SK-N-DZ (cell line): ENCODE data around the gene ITGA7.

Experiments
- DNase-seq: peaks from one replicate; pipeline ENCODE4 v3.0.0-alpha.2; 2015; ENCODE audit warnings: low spot score

ITGA7 gene

GRCh38 chr12:55685671-55686070 is 22.0 kb downstream of the ITGA7 start:
- no peak for DNase-seq

- no peak for DNase-seq
Observed at GRCh38 chr12:55684761-55685370, 22.8 kb downstream of the ITGA7 start.

- no peak for DNase-seq
Observed at GRCh38 chr12:55683676-55684075, 24.0 kb downstream of the ITGA7 start.

- no peak for DNase-seq
Observed at GRCh38 chr12:55682087-55682796, 25.5 kb downstream of the ITGA7 start.

GRCh38 chr12:55681142-55682077 is 26.3 kb downstream of the ITGA7 start:
- peak; percentile 48 for DNase-seq

GRCh38 chr12:55679691-55680090 is 28.0 kb downstream of the ITGA7 start:
- DNase-seq, result no peak

- DNase-seq, result no peak
Observed at GRCh38 chr12:55676707-55677106, 31.0 kb downstream of the ITGA7 start.

- DNase-seq, result no peak
Observed at GRCh38 chr12:55675666-55676065, 32.0 kb downstream of the ITGA7 start.

GRCh38 chr12:55673638-55674037 is 34.1 kb downstream of the ITGA7 start:
- DNase-seq, result no peak

- DNase-seq, result no peak
Observed at GRCh38 chr12:55671746-55672145, 36.0 kb downstream of the ITGA7 start.

- DNase-seq, result no peak
Observed at GRCh38 chr12:55670276-55670675, 37.4 kb downstream of the ITGA7 start.

GRCh38 chr12:55666508-55666907 is 41.2 kb downstream of the ITGA7 start:
- no peak for DNase-seq

- no peak for DNase-seq
Observed at GRCh38 chr12:55664826-55665225, 42.9 kb downstream of the ITGA7 start.

GRCh38 chr12:55663391-55663790 is 44.3 kb downstream of the ITGA7 start:
- no peak for DNase-seq

- DNase-seq, result no peak
Observed at GRCh38 chr12:55659486-55660385, 48.0 kb downstream of the ITGA7 start.

- DNase-seq, result no peak
Observed at GRCh38 chr12:55658635-55659391, 48.9 kb downstream of the ITGA7 start.

GRCh38 chr12:55658212-55658611 is 49.5 kb downstream of the ITGA7 start:
- no peak for DNase-seq

- DNase-seq, result no peak
Observed at GRCh38 chr12:55657212-55657611, 50.5 kb downstream of the ITGA7 start.

GRCh38 chr12:55654511-55655214 is 53.0 kb downstream of the ITGA7 start:
- no peak for DNase-seq

- DNase-seq, result no peak
Observed at GRCh38 chr12:55653031-55653430, 54.7 kb downstream of the ITGA7 start.
